HCT116 (cell line): ENCODE data around the gene ZNF579.

ENCODE experiments used
- CTCF ChIP-seq, 3 experiments: fragments of 200-600 bp in 1 of 3; sonication (generic) in 1 of 3; IDR thresholded peaks in 2 of 3; conservative IDR thresholded peaks in 1 of 3; 2 replicates each; pipeline ENCODE4 v1.5.1; 2012 to 2017; ENCODE audit warnings: low read depth in 2 of 3, low read length in 2 of 3, antibody characterized with exemption in 1 of 3, borderline replicate concordance in 1 of 3, control low read depth in 1 of 3, mild to moderate bottlenecking in 1 of 3, mixed read lengths in 1 of 3, mixed run types in 1 of 3, moderate library complexity in 1 of 3; ENCODE audit not compliant: insufficient read depth in 1 of 3
- POLR2AphosphoS5 ChIP-seq: IDR thresholded peaks from 2 replicates; pipeline ENCODE4 v1.6.1; 2011; ENCODE audit warnings: mild to moderate bottlenecking, low read depth, low read length, moderate library complexity

DNA sequence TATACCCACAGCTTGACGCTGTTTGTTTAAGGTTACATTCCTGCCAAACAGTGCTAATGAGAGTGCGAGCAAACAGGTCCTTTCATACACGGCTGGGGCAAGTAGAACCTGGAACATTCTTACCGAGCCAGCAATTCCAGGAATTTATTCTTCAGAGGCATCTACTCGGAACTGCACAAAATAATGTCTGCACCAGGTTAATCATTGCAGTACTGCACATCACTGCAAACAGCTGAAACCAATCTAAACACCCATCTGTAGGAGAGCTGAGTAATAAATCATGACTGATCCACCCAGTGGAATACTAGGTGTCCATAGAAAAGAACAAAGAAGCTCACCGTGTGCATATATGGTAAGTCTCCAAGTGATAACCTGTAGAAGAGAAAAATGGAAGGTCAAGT lies 1.2 kb upstream of the ZNF579 start:
- TF ChIP-seq POLR2AphosphoS5 (no peak), CTCF (IDR thresholded peaks at IDR 0.05 in 2 of 3, conservative IDR thresholded peaks at IDR 0.05 in 1 of 3; ENCODE audit: borderline replicate concordance in 1 of 3, insufficient read depth in 1 of 3, low read depth in 2 of 3, low read length in 2 of 3) (no peak)
